Fibroblast of peridontal ligament (primary cell): ENCODE data around the gene AXDND1.

Experiments
- DNase-seq: peaks from one replicate; pipeline ENCODE4 v3.0.0-alpha.2; 2010; ENCODE audit errors: extremely low read depth

The AXDND1 gene

GRCh38 chr1:179576509-179576908 lies 210.7 kb downstream of the AXDND1 start:
- no peak for DNase-seq

DNA sequence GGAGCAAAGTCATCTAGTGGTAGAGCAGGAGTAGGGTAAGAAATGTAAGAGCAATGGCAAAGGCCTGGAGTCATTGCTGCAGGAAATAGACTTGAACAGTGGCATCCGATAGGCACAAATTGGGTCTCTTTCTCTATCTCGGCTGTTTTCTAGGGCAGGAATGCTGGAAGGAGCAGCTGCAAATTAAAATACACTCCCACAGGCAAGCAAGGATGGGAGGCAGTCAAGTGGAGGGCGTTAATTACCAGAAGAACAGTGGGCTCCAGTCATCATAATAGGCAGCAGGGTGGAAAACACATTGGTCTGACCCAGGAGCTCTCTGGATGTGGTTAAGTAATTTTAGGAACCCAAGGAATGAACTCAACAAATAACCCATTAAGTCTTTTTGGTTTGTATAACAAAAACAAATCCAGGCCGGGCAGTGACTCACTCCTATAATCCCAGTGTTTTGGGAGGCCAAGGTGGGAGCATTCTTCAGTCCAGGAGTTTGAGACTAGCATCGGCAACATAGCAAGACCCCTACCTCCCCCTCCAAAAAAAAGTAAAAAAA lies 218.1 kb downstream of the AXDND1 start:
- DNase-seq: no peak

GRCh38 chr1:179586107-179586823 lies 220.5 kb downstream of the AXDND1 start:
- peak; percentile 17 for DNase-seq

DNA sequence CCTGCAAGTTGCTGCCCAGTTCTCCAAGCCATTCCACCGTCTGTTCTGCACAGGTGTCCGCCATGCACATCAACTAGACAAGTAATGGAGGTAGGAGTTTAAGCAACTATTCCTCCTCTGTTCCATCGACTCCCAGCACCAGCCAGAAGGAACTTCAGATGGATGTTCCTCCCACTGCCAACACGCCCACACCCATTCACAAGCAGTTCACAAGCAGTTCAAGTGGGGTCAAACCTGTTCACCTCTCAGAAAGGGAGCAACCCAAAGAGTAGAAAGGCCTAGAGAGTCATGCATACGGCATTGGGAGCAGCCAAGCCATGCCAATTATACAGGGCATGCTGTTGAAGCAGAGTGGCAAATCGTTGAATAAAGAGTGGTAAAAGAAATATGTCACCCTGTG lies 221.6 kb downstream of the AXDND1 start:
- DNase-seq: no peak

GRCh38 chr1:179588425-179589024 lies 222.8 kb downstream of the AXDND1 start:
- DNase-seq: no peak

DNA sequence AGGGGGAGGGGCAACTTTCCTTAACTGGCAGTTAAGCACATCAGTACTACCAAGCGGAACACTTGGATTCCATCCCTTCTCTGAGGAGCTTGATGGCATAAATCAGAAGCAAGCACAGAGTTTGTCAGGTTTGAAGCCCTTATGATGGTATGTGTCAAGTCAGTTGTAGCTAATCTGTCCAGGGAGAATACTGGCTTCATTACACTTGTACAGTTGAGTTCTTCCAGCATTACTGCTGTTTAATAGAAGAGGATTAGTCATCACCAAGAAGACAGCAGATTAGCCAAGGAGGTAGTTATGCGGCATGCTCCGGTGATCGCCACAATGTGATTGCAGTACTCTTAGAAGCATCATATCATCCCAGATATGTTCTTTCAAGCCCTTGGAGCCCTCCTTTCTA lies 223.7 kb downstream of the AXDND1 start:
- no peak for DNase-seq

GRCh38 chr1:179590671-179591070 lies 224.9 kb downstream of the AXDND1 start:
- DNase-seq: no peak

- no peak for DNase-seq
Measured at GRCh38 chr1:179591253-179591591, 225.5 kb downstream of the AXDND1 start.

DNA sequence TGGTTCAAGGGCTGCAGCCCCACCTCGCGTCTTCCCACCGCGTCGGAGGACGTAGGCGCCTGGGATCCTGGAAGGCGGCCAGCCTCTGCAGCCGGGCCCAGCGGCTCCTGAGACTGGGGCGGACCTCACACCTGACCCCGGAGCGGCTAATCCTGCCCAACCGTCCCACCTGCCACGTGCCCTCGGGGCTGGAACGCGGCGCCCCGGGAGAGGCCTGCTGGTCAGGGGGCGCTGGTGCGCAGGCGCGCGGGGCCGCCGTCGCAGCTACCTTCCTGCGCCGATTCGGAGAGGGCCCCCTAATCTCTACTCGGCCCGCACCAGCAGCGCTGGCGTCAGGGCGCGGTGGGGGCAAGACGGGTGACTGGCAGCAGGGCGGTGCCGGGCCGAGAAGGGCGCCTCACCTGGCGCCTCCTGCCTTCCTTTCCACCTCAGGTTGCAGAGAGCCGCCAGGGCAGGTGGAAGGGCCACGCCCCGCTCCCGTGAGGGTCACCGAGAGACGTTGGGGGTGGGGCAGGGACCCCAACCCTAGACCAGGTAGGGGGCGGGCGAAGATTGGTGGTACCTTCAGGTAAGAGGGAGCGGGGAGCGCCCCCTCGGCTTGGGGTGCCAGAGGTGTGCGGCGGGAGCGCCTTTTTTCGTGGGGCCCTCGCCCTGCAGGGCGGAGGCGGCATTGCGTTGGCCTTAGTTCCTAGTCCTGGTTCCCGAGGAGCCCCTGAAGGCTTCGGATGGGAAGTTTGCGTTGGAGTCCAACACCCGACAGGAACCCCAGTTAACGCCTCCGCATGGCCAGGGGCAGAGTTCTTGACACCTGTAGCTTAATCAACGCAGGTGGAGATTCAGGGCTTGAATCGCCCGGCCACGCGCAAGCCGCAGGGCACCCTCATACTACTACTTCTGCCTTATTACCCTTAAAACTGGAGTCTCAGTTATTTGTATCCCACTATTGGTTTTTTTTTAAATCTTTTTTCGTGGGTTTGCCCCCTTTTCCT lies 226.1 kb downstream of the AXDND1 start, which contains the start of gene TDRD5:
Gene TDRD5 (plus strand): TSS at position 241 of the 989 bp plus-strand sequence. CDS start 784 bp downstream, outside the sequence.
- no peak for DNase-seq

- no peak for DNase-seq
Measured at GRCh38 chr1:179598631-179599030, 232.9 kb downstream of the AXDND1 start.

- peak; percentile 27 for DNase-seq
Measured at GRCh38 chr1:179599623-179600249, 234.0 kb downstream of the AXDND1 start.

- DNase-seq: no peak
Measured at GRCh38 chr1:179601093-179601492, 235.3 kb downstream of the AXDND1 start.
